OCI-LY1 (cell line): ENCODE results near the gene FMN2.

Experiments
- H2AFZ ChIP-seq: fragments of 200-600 bp; sonication (generic), shearing (Covaris generic); 2 replicates; pipeline ENCODE4 v1.6.0; 2014; ENCODE audit warnings: antibody characterized with exemption, mild to moderate bottlenecking, low read length
- H3F3A ChIP-seq: fragments of 200-600 bp; sonication (generic), shearing (Covaris generic); 2 replicates; pipeline ENCODE4 v1.6.0; 2014; ENCODE audit warnings: mild to moderate bottlenecking, antibody characterized with exemption, low read length, moderate library complexity; ENCODE audit not compliant: insufficient read depth
- H3K27ac ChIP-seq: fragments of 200-600 bp; sonication (generic); 2 replicates; pipeline ENCODE4 v1.5.1; 2014; ENCODE audit warnings: low read length, mixed run types, mild to moderate bottlenecking, low read depth; ENCODE audit not compliant: poor library complexity, severe bottlenecking
- H3K27me3 ChIP-seq: fragments of 200-600 bp; sonication (generic); 2 replicates; pipeline ENCODE4 v1.6.0; 2014; ENCODE audit warnings: antibody characterized with exemption, mild to moderate bottlenecking, low read length, moderate library complexity; ENCODE audit not compliant: insufficient read depth
- H3K36me3 ChIP-seq: fragments of 200-600 bp; sonication (generic); 2 replicates; pipeline ENCODE4 v1.6.1; 2014; ENCODE audit warnings: mild to moderate bottlenecking, antibody characterized with exemption, low read length, moderate library complexity, mixed read lengths; ENCODE audit not compliant: insufficient read depth
- H3K4me1 ChIP-seq: fragments of 200-600 bp; sonication (generic); 2 replicates; pipeline ENCODE4 v1.5.1; 2014; ENCODE audit warnings: mild to moderate bottlenecking, low read length, moderate library complexity; ENCODE audit not compliant: insufficient read depth, severe bottlenecking
- H3K4me2 ChIP-seq: fragments of 200-600 bp; sonication (generic), shearing (Covaris generic); 2 replicates; pipeline ENCODE4 v1.6.1; 2014; ENCODE audit warnings: low read length
- H3K4me3 ChIP-seq: fragments of 200-600 bp; sonication (generic); 2 replicates; pipeline ENCODE4 v1.5.1; 2014; ENCODE audit warnings: low read length, low read depth, mild to moderate bottlenecking, mixed read lengths; ENCODE audit not compliant: poor library complexity, severe bottlenecking
- H3K79me2 ChIP-seq: fragments of 200-600 bp; shearing (Covaris generic); 2 replicates; pipeline ENCODE4 v1.6.1; 2016; ENCODE audit warnings: mixed run types, low read length, mixed read lengths; ENCODE audit not compliant: insufficient read depth
- H3K9ac ChIP-seq: fragments of 200-600 bp; sonication (generic), shearing (Covaris generic); 2 replicates; pipeline ENCODE4 v1.6.1; 2014; ENCODE audit warnings: mild to moderate bottlenecking, low read length, mixed read lengths
- H3K9me2 ChIP-seq: fragments of 200-600 bp; sonication (generic), shearing (Covaris generic); 2 replicates; pipeline ENCODE4 v1.6.1; 2014; ENCODE audit warnings: low read depth, mild to moderate bottlenecking, low read length, mixed read lengths
- H3K9me3 ChIP-seq: fragments of 200-600 bp; shearing (Covaris generic); 2 replicates; pipeline ENCODE4 v1.6.1; 2014; ENCODE audit warnings: low read length, mixed read lengths
- H4K20me1 ChIP-seq: fragments of 200-600 bp; sonication (generic), shearing (Covaris generic); 2 replicates; pipeline ENCODE4 v1.6.0; 2016; ENCODE audit warnings: mild to moderate bottlenecking, low read length; ENCODE audit not compliant: insufficient read depth
- CTCF ChIP-seq: fragments of 200-600 bp; sonication (generic), shearing (Covaris generic); IDR thresholded peaks from 2 replicates; pipeline ENCODE4 v1.5.1; 2017; ENCODE audit warnings: mild to moderate bottlenecking, antibody characterized with exemption, low read length, moderate library complexity, mixed read lengths
- EZH2 ChIP-seq: fragments of 200-600 bp; sonication (generic), shearing (Covaris generic); IDR thresholded peaks from 2 replicates; pipeline ENCODE4 v1.8.0; 2017; ENCODE audit warnings: borderline replicate concordance, mixed run types, mild to moderate bottlenecking, antibody characterized with exemption, low read length, moderate library complexity, mixed read lengths

The FMN2 gene

GRCh38 chr1:240314845-240315801, 223.4 kb downstream of the FMN2 start:
- Histone ChIP-seq H3F3A (no peaks in the 10 kb centered on the region), H3K27me3 (no peaks in the 10 kb centered on the region), H3K36me3 (no peaks in the 10 kb centered on the region), H2AFZ (no peak overlapping the region), H3K27ac (no peak overlapping the region), H3K4me3 (no peak overlapping the region), H3K9me3 (no peaks in the 10 kb centered on the region), H3K4me2 (no peak overlapping the region), H3K4me1 (no peaks in the 10 kb centered on the region), H3K9me2 (no peaks in the 10 kb centered on the region), H3K9ac (no peak overlapping the region), H4K20me1 (no peaks in the 10 kb centered on the region), H3K79me2 (no peaks in the 10 kb centered on the region)
- TF ChIP-seq EZH2 (no peak), CTCF (no peak)

- TF ChIP-seq EZH2 (no peak), CTCF (no peak)
- Histone ChIP-seq H3K4me3 (no peak overlapping the region), H3K36me3 (no peaks in the 10 kb centered on the region), H3K9ac (no peak overlapping the region), H3K27ac (no peak overlapping the region), H3K9me3 (no peaks in the 10 kb centered on the region), H4K20me1 (no peaks in the 10 kb centered on the region), H3F3A (no peaks in the 10 kb centered on the region), H3K27me3 (no peaks in the 10 kb centered on the region), H2AFZ (no peak overlapping the region), H3K9me2 (no peaks in the 10 kb centered on the region), H3K79me2 (no peaks in the 10 kb centered on the region), H3K4me1 (no peaks in the 10 kb centered on the region), H3K4me2 (no peak overlapping the region)
These were observed 228.3 kb downstream of the FMN2 start for GRCh38 chr1:240319998-240320397.

- Histone ChIP-seq H3K79me2 (no peaks in the 10 kb centered on the region), H4K20me1 (no peaks in the 10 kb centered on the region), H3K9ac (no peak overlapping the region), H3K36me3 (no peaks in the 10 kb centered on the region), H3K27ac (no peak overlapping the region), H3K4me2 (no peak overlapping the region), H3K9me2 (no peaks in the 10 kb centered on the region), H2AFZ (no peak overlapping the region), H3K9me3 (no peaks in the 10 kb centered on the region), H3K4me3 (no peak overlapping the region), H3K4me1 (no peaks in the 10 kb centered on the region), H3F3A (no peaks in the 10 kb centered on the region), H3K27me3 (no peaks in the 10 kb centered on the region)
- TF ChIP-seq EZH2 (no peak), CTCF (no peak)
These were observed 229.0 kb downstream of the FMN2 start for GRCh38 chr1:240320659-240321058.
